ENCODE measurements around the gene FHL3. TPM values are rescaled to one million over a fixed set of nuclear protein-coding genes. Genes with fewer than 3 reads are reported as not detected.
A peak's percentile ranks its signal among the peaks of the same experiment; 100 is the strongest.

FHL3 gene
- total RNA-seq, 1 experiment from 2014 or later, result 106 TPM

- peaks cover 54% of the 10 kb centered on the region for H3K36me3 ChIP-seq (ENCODE audit: insufficient read depth, low read length, poor library complexity, severe bottlenecking)
- H3K9me3 ChIP-seq (ENCODE audit: low read depth, low read length, poor library complexity, severe bottlenecking), result no peaks in the 10 kb centered on the region
- H3K4me1 ChIP-seq (ENCODE audit: insufficient read depth, low read length, poor library complexity, severe bottlenecking), result peaks cover 36% of the 10 kb centered on the region
- CTCF ChIA-PET, result interaction anchor here (1.0 kb wide), 1 partner anchor 12 kb away, joined by 3 read pairs; no protein-coding TSS in a partner anchor
- intact Hi-C loops (cut with micrococcal nuclease; ENCODE audit: unreplicated experiment), result loop anchor here (10.0 kb wide), 1 partner anchor 320 kb away; the partner anchor contains the start of gene CDCA8
- no peak for TF ChIP-seq EZH2 (IDR thresholded peaks at IDR 0.05; ENCODE audit: borderline replicate concordance, low read depth, low read length, poor library complexity, severe bottlenecking)
- TF ChIP-seq, protein P1, sequence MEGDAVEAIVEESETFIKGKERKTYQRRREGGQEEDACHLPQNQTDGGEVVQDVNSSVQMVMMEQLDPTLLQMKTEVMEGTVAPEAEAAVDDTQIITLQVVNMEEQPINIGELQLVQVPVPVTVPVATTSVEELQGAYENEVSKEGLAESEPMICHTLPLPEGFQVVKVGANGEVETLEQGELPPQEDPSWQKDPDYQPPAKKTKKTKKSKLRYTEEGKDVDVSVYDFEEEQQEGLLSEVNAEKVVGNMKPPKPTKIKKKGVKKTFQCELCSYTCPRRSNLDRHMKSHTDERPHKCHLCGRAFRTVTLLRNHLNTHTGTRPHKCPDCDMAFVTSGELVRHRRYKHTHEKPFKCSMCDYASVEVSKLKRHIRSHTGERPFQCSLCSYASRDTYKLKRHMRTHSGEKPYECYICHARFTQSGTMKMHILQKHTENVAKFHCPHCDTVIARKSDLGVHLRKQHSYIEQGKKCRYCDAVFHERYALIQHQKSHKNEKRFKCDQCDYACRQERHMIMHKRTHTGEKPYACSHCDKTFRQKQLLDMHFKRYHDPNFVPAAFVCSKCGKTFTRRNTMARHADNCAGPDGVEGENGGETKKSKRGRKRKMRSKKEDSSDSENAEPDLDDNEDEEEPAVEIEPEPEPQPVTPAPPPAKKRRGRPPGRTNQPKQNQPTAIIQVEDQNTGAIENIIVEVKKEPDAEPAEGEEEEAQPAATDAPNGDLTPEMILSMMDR (conservative IDR thresholded peaks at IDR 0.05; ENCODE audit: low read depth, low read length), result no peak
- H3K27ac ChIP-seq (ENCODE audit: low read depth, low read length, poor library complexity, severe bottlenecking), result peak overlapping the region; percentile 83
- POLR2A ChIA-PET (ENCODE audit: low non-redundant PET), result interaction anchor here (0.6 kb wide), 1 partner anchor 12 kb away, joined by 3 read pairs; no protein-coding TSS in a partner anchor
- no peaks in the 10 kb centered on the region for H3K27me3 ChIP-seq (replicated peaks; ENCODE audit: insufficient read depth, low read depth, low read length, poor library complexity)
- DNase-seq (ENCODE audit: low spot score), result no peak
- peak overlapping the region; percentile 57 for H3K4me3 ChIP-seq (ENCODE audit: low read depth, low read length, poor library complexity, severe bottlenecking)
- no TSS peak for BruUV-seq (replicated peaks)
Measured at GRCh38 chr1:38014724-38015424, 9.6 kb upstream of the FHL3 start.

DNA sequence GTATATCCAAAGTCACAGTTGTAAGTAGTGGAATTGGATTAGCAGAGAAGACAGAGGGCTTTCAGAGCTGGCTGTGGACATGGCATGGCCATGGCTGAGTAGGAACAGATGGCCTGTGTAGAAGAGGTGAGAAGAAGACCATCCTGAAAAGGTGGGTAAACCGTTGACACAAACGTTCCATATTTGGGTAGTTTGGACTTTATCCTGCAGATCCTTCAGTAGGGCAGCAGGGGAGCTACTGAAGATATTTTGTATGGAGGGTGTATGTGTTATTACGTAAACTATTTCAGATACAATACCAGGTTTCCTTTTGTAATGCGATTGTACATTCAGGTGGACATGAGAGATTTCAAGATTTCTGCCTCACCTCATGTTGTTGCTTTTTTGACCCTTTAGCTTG is 8.9 kb upstream of the FHL3 start:
- no peaks in the 10 kb centered on the region for H3K9me3 ChIP-seq (ENCODE audit: low read depth, low read length, poor library complexity, severe bottlenecking)
- CTCF ChIA-PET, result interaction anchor here (0.6 kb wide), 1 partner anchor 12 kb away, joined by 3 read pairs; no protein-coding TSS in a partner anchor
- TF ChIP-seq, protein P1 (conservative IDR thresholded peaks at IDR 0.05; ENCODE audit: low read depth, low read length), result peak; percentile 20; the same call in 1 of the 2 replicates
- no peak for TF ChIP-seq EZH2 (IDR thresholded peaks at IDR 0.05; ENCODE audit: borderline replicate concordance, low read depth, low read length, poor library complexity, severe bottlenecking)
- H3K36me3 ChIP-seq (ENCODE audit: insufficient read depth, low read length, poor library complexity, severe bottlenecking), result peaks cover 47% of the 10 kb centered on the region
- H3K27ac ChIP-seq (ENCODE audit: low read depth, low read length, poor library complexity, severe bottlenecking), result peak overlapping the region; percentile 17
- peaks cover 36% of the 10 kb centered on the region for H3K4me1 ChIP-seq (ENCODE audit: insufficient read depth, low read length, poor library complexity, severe bottlenecking)
- DNase-seq (ENCODE audit: low spot score), result no peak
- H3K27me3 ChIP-seq (replicated peaks; ENCODE audit: insufficient read depth, low read depth, low read length, poor library complexity), result no peaks in the 10 kb centered on the region
- POLR2A ChIA-PET (ENCODE audit: low non-redundant PET), result interaction anchor here (0.6 kb wide), 1 partner anchor 13 kb away, joined by 3 read pairs; no protein-coding TSS in a partner anchor
- no TSS peak for BruUV-seq (replicated peaks)
- intact Hi-C loops (cut with micrococcal nuclease; ENCODE audit: unreplicated experiment), result loop anchor here (10.0 kb wide), 1 partner anchor 319 kb away; the partner anchor contains the start of gene CDCA8
- H3K4me3 ChIP-seq (ENCODE audit: low read depth, low read length, poor library complexity, severe bottlenecking), result peak overlapping the region; percentile 57

DNA sequence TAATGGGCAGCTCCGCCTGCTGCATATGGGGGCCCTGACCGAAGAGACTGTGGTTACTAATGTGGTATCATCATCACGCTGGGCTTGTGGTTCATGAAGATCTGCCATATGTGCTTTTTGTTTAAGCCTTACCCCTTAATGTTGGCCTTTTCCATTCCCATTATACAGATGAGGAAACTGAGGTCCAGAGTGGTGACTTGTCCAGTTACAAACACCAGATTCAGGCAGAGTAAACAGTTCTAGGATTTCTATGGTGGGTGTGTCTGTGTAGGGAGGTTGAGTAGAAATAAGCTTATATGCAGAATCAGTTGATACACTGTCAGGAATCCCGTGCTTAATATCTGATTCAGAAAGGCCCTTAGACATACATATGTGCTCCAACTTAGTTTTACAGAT is 7.9 kb upstream of the FHL3 start:
- ChIA-PET CTCF (interaction anchor here (1.6 kb wide), 1 partner anchor 153 kb away, joined by 4 read pairs; no protein-coding TSS in a partner anchor), POLR2A (ENCODE audit: low non-redundant PET) (interaction anchor here (0.5 to 1.2 kb wide), 2 partner anchors 12 to 143 kb away, joined by 3 to 5 read pairs; no protein-coding TSS in a partner anchor)
- TF ChIP-seq, protein P1 (conservative IDR thresholded peaks at IDR 0.05; ENCODE audit: low read depth, low read length), result no peak
- TF ChIP-seq EZH2 (IDR thresholded peaks at IDR 0.05; ENCODE audit: borderline replicate concordance, low read depth, low read length, poor library complexity, severe bottlenecking), result no peak
- Histone ChIP-seq H3K36me3 (ENCODE audit: insufficient read depth, low read length, poor library complexity, severe bottlenecking) (peaks cover 39% of the 10 kb centered on the region), H3K27ac (ENCODE audit: low read depth, low read length, poor library complexity, severe bottlenecking) (peak overlapping the region; percentile 95), H3K9me3 (ENCODE audit: low read depth, low read length, poor library complexity, severe bottlenecking) (no peaks in the 10 kb centered on the region), H3K4me1 (ENCODE audit: insufficient read depth, low read length, poor library complexity, severe bottlenecking) (peaks cover 41% of the 10 kb centered on the region), H3K4me3 (ENCODE audit: low read depth, low read length, poor library complexity, severe bottlenecking) (peak overlapping the region; percentile 57), H3K27me3 (replicated peaks; ENCODE audit: insufficient read depth, low read depth, low read length, poor library complexity) (no peaks in the 10 kb centered on the region)
- TSS peak; percentile 63 for BruUV-seq (replicated peaks)
- intact Hi-C loops (cut with micrococcal nuclease; ENCODE audit: unreplicated experiment), result loop anchor here (10.0 kb wide), 1 partner anchor 318 kb away; the partner anchor contains the start of gene CDCA8
- no peak for DNase-seq (ENCODE audit: low spot score)

Data from A673 (cell line).